ENCODE data around the gene FAM163A. TPM values are rescaled to one million over a fixed set of nuclear protein-coding genes. Genes with fewer than 3 reads are reported as not detected.

FAM163A gene
- total RNA-seq, 5 donors from 2014 or later (not counting 1 experiment from before 2014, with no cell fraction given): 0.25 TPM; not detected in 4

DNA sequence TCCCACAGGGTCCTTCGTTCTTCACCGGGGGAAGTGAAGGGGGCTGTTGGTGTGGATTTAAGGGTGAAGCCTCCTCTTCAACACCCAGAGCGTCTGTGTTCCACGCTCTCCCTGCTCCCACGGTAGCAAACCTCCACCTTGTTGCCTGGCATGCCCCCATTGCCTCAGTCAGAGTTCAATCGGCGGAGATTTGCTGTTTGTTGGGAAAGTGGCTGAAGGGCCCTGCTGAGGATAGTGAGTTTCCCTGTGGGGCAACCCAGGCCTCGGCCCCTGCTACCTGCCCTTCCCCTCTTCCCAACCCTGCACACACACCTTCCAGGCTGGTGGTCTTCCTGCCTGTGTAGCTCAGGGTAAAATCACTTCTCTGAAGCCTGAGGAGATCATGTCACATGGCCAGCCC lies 74.0 kb downstream of the FAM163A start:
- POLR2A ChIA-PET: interaction anchor here in 1 of 2 donors (0.5 kb wide), 1 partner anchor 63 kb away, joined by 4 read pairs; no protein-coding TSS in a partner anchor

DNA sequence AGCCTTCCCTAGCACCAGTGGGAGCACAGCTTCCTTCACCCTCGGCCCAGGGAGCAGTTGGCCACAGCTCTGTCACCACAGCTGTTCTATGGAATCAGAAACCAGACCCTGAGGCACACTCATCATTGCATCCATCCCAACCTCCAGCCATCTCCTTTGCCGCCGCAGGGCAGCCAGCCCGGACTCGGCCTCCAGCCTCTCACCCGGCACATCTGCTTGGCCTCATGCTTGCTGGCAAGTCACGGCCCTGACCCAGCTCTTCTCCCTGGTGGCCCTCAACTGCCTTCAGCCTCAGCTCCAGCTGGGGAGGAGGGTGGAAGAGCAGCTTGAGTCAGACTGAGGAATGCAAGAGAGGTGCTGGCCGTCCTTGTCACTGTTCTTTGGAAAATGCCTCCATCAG lies 74.7 kb downstream of the FAM163A start:
- H3K27me3 ChIP-seq (replicated peaks in 1 of 2; ENCODE audit: control insufficient read depth in 2 of 2, extremely low read depth in 1 of 2, insufficient read depth in 2 of 2, low read length in 1 of 2): peaks cover 0 to 16% of the 10 kb centered on the region in 2 experiments
- H3K27ac Mint-ChIP-seq: no peak overlapping the region
- no peaks in the 10 kb centered on the region for H3K9me3 Mint-ChIP-seq
- ChIA-PET CTCF (interaction anchor here (0.9 to 1.0 kb wide), 2 partner anchors 9 to 111 kb away, joined by 3 to 4 read pairs; no protein-coding TSS in a partner anchor), POLR2A (no interaction called here)
- WGBS (ENCODE audit: insufficient coverage): 90% methylated on average over 7 of the region's 8 CpGs
- no peaks in the 10 kb centered on the region for H3K9me3 ChIP-seq
- peaks cover 17 to 20% (median 19%) of the 10 kb centered on the region in 3 donors for H3K4me1 Mint-ChIP-seq
- no peak overlapping the region for H3K27ac ChIP-seq (ENCODE audit: low read length)
- H3K27me3 Mint-ChIP-seq: no peaks in the 10 kb centered on the region
- H3K4me3 ChIP-seq (ENCODE audit: control insufficient read depth in 1 of 2, extremely low read depth in 1 of 2, low read length in 1 of 2): no peak overlapping the region
- H3K4me3 Mint-ChIP-seq: no peak overlapping the region
- ATAC-seq (replicated peaks in 1 of 4) (no peak), DNase-seq (no peak)
- H3K36me3 ChIP-seq (ENCODE audit: control insufficient read depth in 2 of 2, extremely low read depth in 1 of 2, insufficient read depth in 1 of 2, low read length in 1 of 2): no peaks in the 10 kb centered on the region
- H3K4me1 ChIP-seq (ENCODE audit: control insufficient read depth in 1 of 2, extremely low read depth in 1 of 2, insufficient read depth in 2 of 2, low read length in 2 of 2): peaks cover 4 to 22% of the 10 kb centered on the region in 2 experiments
- H3K36me3 Mint-ChIP-seq: no peaks in the 10 kb centered on the region

More for the DNA sequence above, 74.0 kb downstream of the FAM163A start:
- no peak for ATAC-seq (replicated peaks in 1 of 4)
- Mint-ChIP-seq H3K36me3 (no peaks in the 10 kb centered on the region), H3K9me3 (no peaks in the 10 kb centered on the region), H3K27me3 (peaks cover 0 to 2% of the 10 kb centered on the region in 2 donors), H3K4me3 (peak overlapping the region in 1 of 3 donors; percentile 93), H3K4me1 (peaks cover 17 to 20% (median 19%) of the 10 kb centered on the region in 3 donors), H3K27ac (no peak overlapping the region)
- peaks cover 0 to 24% of the 10 kb centered on the region in 2 experiments for H3K27me3 ChIP-seq (replicated peaks in 1 of 2; ENCODE audit: control insufficient read depth in 2 of 2, extremely low read depth in 1 of 2, insufficient read depth in 2 of 2, low read length in 1 of 2)
- no peaks in the 10 kb centered on the region for H3K36me3 ChIP-seq (ENCODE audit: control insufficient read depth in 2 of 2, extremely low read depth in 1 of 2, insufficient read depth in 1 of 2, low read length in 1 of 2)
- no peaks in the 10 kb centered on the region for H3K9me3 ChIP-seq
- CTCF ChIA-PET: interaction anchor here (1.0 to 10.6 kb wide), 3 partner anchors 8 to 113 kb away, joined by 3 to 411 read pairs (median 208); no protein-coding TSS in a partner anchor
- H3K4me1 ChIP-seq (ENCODE audit: control insufficient read depth in 1 of 2, extremely low read depth in 1 of 2, insufficient read depth in 2 of 2, low read length in 2 of 2): peaks cover 4 to 22% of the 10 kb centered on the region in 2 experiments
- no CpG with 5 or more reads among the region's 8 CpGs for WGBS (ENCODE audit: insufficient coverage)
- no peak overlapping the region for H3K27ac ChIP-seq (ENCODE audit: low read length)
- H3K4me3 ChIP-seq (ENCODE audit: control insufficient read depth in 1 of 2, extremely low read depth in 1 of 2, low read length in 1 of 2): no peak overlapping the region
- no peak for DNase-seq

DNA sequence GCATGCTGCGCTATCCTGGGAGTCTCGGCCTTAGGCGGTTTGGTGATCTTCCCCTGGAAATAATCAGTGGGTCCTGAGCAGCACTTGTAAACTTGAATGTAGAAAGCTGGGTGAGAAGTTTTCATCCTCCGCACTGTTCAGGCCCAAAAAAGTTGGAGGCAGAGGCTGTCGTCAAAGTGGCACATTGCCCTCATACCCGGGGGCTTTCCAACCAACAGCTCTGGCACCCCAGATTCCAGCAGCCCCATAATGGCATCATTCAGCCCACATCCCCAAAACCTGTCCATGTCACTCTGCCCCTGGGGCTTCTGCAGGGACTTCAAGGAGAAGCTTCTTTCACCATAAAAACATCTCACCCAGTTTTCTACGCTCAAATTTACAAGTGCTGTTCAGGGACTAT lies 75.2 kb downstream of the FAM163A start:
- H3K4me1 Mint-ChIP-seq: peaks cover 17 to 20% (median 19%) of the 10 kb centered on the region in 3 donors
- Histone ChIP-seq H3K27me3 (replicated peaks in 1 of 2; ENCODE audit: control insufficient read depth in 2 of 2, extremely low read depth in 1 of 2, insufficient read depth in 2 of 2, low read length in 1 of 2) (peaks cover 0 to 12% of the 10 kb centered on the region in 2 experiments), H3K36me3 (ENCODE audit: control insufficient read depth in 2 of 2, extremely low read depth in 1 of 2, insufficient read depth in 1 of 2, low read length in 1 of 2) (no peaks in the 10 kb centered on the region), H3K9me3 (no peaks in the 10 kb centered on the region), H3K27ac (ENCODE audit: low read length) (no peak overlapping the region), H3K4me3 (ENCODE audit: control insufficient read depth in 1 of 2, extremely low read depth in 1 of 2, low read length in 1 of 2) (no peak overlapping the region), H3K4me1 (ENCODE audit: control insufficient read depth in 1 of 2, extremely low read depth in 1 of 2, insufficient read depth in 2 of 2, low read length in 2 of 2) (peaks cover 4 to 22% of the 10 kb centered on the region in 2 experiments)
- no peak overlapping the region for H3K4me3 Mint-ChIP-seq
- ATAC-seq (replicated peaks in 1 of 4): no peak
- CTCF ChIA-PET: interaction anchor here in 1 of 2 donors (0.7 to 0.9 kb wide), 2 partner anchors 8 to 112 kb away, joined by 3 to 4 read pairs; no protein-coding TSS in a partner anchor
- DNase-seq: no peak
- H3K9me3 Mint-ChIP-seq: no peaks in the 10 kb centered on the region
- WGBS (ENCODE audit: insufficient coverage): 80% methylated on average over 1 of the region's 7 CpGs
- H3K27me3 Mint-ChIP-seq: no peaks in the 10 kb centered on the region
- POLR2A ChIA-PET: no interaction called here
- H3K36me3 Mint-ChIP-seq: no peaks in the 10 kb centered on the region
- no peak overlapping the region for H3K27ac Mint-ChIP-seq

DNA sequence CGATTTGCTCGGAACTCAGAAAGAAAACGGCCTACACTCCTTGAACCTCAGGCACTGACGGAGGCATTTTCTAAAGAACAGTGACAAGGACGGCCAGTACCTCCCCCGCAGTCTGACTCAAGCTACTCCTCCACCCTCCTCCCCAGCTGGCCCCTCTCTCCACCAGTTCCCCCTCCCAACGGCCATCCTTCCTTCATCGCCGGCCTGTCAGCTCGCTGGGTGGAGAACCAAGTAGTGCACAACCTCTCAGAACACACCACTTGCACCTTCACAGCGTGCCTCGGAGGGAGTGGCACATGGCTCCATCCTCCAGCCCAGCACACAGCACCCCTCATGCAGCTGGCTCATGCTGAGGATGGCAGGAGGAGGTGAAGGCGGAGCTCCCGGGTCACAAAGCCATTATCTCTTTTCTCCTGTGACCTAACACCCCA lies 75.7 kb downstream of the FAM163A start:
- no peak for ATAC-seq (replicated peaks in 1 of 4)
- Mint-ChIP-seq H3K9me3 (no peaks in the 10 kb centered on the region), H3K27me3 (no peaks in the 10 kb centered on the region), H3K27ac (no peak overlapping the region), H3K36me3 (no peaks in the 10 kb centered on the region), H3K4me3 (no peak overlapping the region), H3K4me1 (peaks cover 17 to 20% (median 19%) of the 10 kb centered on the region in 3 donors)
- Histone ChIP-seq H3K4me1 (ENCODE audit: control insufficient read depth in 1 of 2, extremely low read depth in 1 of 2, insufficient read depth in 2 of 2, low read length in 2 of 2) (peaks cover 4 to 21% of the 10 kb centered on the region in 2 experiments), H3K36me3 (ENCODE audit: control insufficient read depth in 2 of 2, extremely low read depth in 1 of 2, insufficient read depth in 1 of 2, low read length in 1 of 2) (no peaks in the 10 kb centered on the region), H3K27me3 (replicated peaks in 1 of 2; ENCODE audit: control insufficient read depth in 2 of 2, extremely low read depth in 1 of 2, insufficient read depth in 2 of 2, low read length in 1 of 2) (peaks cover 0 to 11% of the 10 kb centered on the region in 2 experiments), H3K9me3 (no peaks in the 10 kb centered on the region), H3K27ac (ENCODE audit: low read length) (no peak overlapping the region), H3K4me3 (ENCODE audit: control insufficient read depth in 1 of 2, extremely low read depth in 1 of 2, low read length in 1 of 2) (no peak overlapping the region)
- 80% methylated on average over 7 of the region's 14 CpGs for WGBS (ENCODE audit: insufficient coverage)
- DNase-seq: no peak
- POLR2A ChIA-PET: no interaction called here
- CTCF ChIA-PET: interaction anchor here (0.7 to 1.5 kb wide), 3 partner anchors 8 to 112 kb away, joined by 3 to 7 read pairs (median 4); no protein-coding TSS in a partner anchor

- H3K27ac Mint-ChIP-seq: no peak overlapping the region
- Histone ChIP-seq H3K9me3 (no peaks in the 10 kb centered on the region), H3K27me3 (replicated peaks in 1 of 2; ENCODE audit: control insufficient read depth in 2 of 2, extremely low read depth in 1 of 2, insufficient read depth in 2 of 2, low read length in 1 of 2) (peaks cover 0 to 5% of the 10 kb centered on the region in 2 experiments), H3K36me3 (ENCODE audit: control insufficient read depth in 2 of 2, extremely low read depth in 1 of 2, insufficient read depth in 1 of 2, low read length in 1 of 2) (no peaks in the 10 kb centered on the region), H3K27ac (ENCODE audit: low read length) (no peak overlapping the region), H3K4me3 (ENCODE audit: control insufficient read depth in 1 of 2, extremely low read depth in 1 of 2, low read length in 1 of 2) (no peak overlapping the region), H3K4me1 (ENCODE audit: control insufficient read depth in 1 of 2, extremely low read depth in 1 of 2, insufficient read depth in 2 of 2, low read length in 2 of 2) (peaks cover 1 to 5% of the 10 kb centered on the region in 2 experiments)
- 58% methylated on average over 3 of the region's 9 CpGs for WGBS (ENCODE audit: insufficient coverage)
- DNase-seq (peak in 1 of 35 experiments; percentile 9), ATAC-seq (replicated peaks in 1 of 4) (no peak)
- CTCF ChIA-PET: interaction anchor here (0.7 to 1.5 kb wide), 2 partner anchors 11 to 119 kb away, joined by 3 to 7 read pairs; no protein-coding TSS in a partner anchor
- H3K4me3 Mint-ChIP-seq: no peak overlapping the region
- peaks cover 2 to 14% (median 7%) of the 10 kb centered on the region in 3 donors for H3K4me1 Mint-ChIP-seq
- POLR2A ChIA-PET: interaction anchor here (0.6 to 0.7 kb wide), 2 partner anchors 26 to 141 kb away, joined by 5 to 6 read pairs; no protein-coding TSS in a partner anchor
- H3K9me3 Mint-ChIP-seq: no peaks in the 10 kb centered on the region
- peaks cover 0 to 3% of the 10 kb centered on the region in 2 donors for H3K27me3 Mint-ChIP-seq
- H3K36me3 Mint-ChIP-seq: no peaks in the 10 kb centered on the region
Observed at GRCh38 chr1:179820226-179820970, 77.3 kb downstream of the FAM163A start.

DNA sequence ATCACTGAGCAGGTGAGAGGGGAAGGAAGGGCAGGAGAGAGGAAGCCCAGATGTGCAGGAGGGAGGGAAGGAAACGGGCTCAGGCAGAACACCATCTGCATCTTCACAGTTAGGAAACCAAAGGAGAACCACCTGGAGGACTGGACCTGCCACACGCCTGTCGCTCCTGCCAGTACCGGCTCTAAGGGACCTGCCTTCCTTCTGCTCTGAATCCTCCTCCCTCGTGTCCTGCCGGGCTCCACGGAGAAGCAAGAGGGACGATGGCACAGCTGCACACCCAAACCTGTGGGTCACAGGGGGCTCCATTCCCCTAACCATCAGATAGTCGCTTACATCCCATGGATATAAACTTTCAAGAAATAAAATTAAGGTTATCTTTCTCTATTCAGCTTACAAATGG lies 78.4 kb downstream of the FAM163A start:
- no peaks in the 10 kb centered on the region for H3K9me3 Mint-ChIP-seq
- ChIA-PET POLR2A (no interaction called here), CTCF (interaction anchor here (0.6 to 2.1 kb wide), 4 partner anchors 12 to 814 kb away, joined by 3 to 6 read pairs (median 4); no protein-coding TSS in a partner anchor)
- H3K36me3 Mint-ChIP-seq: no peaks in the 10 kb centered on the region
- no CpG with 5 or more reads among the region's 9 CpGs for WGBS (ENCODE audit: insufficient coverage)
- Histone ChIP-seq H3K36me3 (ENCODE audit: control insufficient read depth in 2 of 2, extremely low read depth in 1 of 2, insufficient read depth in 1 of 2, low read length in 1 of 2) (no peaks in the 10 kb centered on the region), H3K4me3 (ENCODE audit: control insufficient read depth in 1 of 2, extremely low read depth in 1 of 2, low read length in 1 of 2) (no peak overlapping the region), H3K4me1 (ENCODE audit: control insufficient read depth in 1 of 2, extremely low read depth in 1 of 2, insufficient read depth in 2 of 2, low read length in 2 of 2) (no peaks in the 10 kb centered on the region), H3K27me3 (replicated peaks in 1 of 2; ENCODE audit: control insufficient read depth in 2 of 2, extremely low read depth in 1 of 2, insufficient read depth in 2 of 2, low read length in 1 of 2) (peaks cover 0 to 5% of the 10 kb centered on the region in 2 experiments), H3K27ac (ENCODE audit: low read length) (no peak overlapping the region), H3K9me3 (no peaks in the 10 kb centered on the region)
- peaks cover 0 to 8% (median 0%) of the 10 kb centered on the region in 3 donors for H3K4me1 Mint-ChIP-seq
- no peak overlapping the region for H3K27ac Mint-ChIP-seq
- peaks cover 0 to 5% of the 10 kb centered on the region in 2 donors for H3K27me3 Mint-ChIP-seq
- DNase-seq: no peak
- ATAC-seq (replicated peaks in 1 of 4): no peak
- no peak overlapping the region for H3K4me3 Mint-ChIP-seq

Measured in T-cell (primary cell).